Transverse colon (tissue), 4 donors: ENCODE data around the gene NUDT11.

Source experiments
- CTCF ChIP-seq, 5 experiments: fragments of 200-600 bp in 3 of 5; fragments of 450-650 bp in 2 of 5; sonication (generic) in 3 of 5; IDR thresholded peaks; 1 replicate in 2 of 5; 2 replicates in 3 of 5; pipeline ENCODE4 v1.5.1; 2016 to 2017; ENCODE audit warnings: antibody characterized with exemption in 5 of 5, inconsistent platforms in 3 of 5, mild to moderate bottlenecking in 2 of 5, moderate library complexity in 1 of 5
- POLR2A ChIP-seq: fragments of 450-650 bp; IDR thresholded peaks from one replicate; pipeline ENCODE4 v1.6.1; 2016; ENCODE audit warnings: antibody characterized with exemption, mild to moderate bottlenecking, moderate library complexity
- POLR2AphosphoS5 ChIP-seq, 3 donors: sonication (generic); formaldehyde crosslinking; IDR thresholded peaks; one replicate each; pipeline ENCODE4 v1.6.1; 2016; ENCODE audit warnings: antibody characterized with exemption in 3 of 3

DNA sequence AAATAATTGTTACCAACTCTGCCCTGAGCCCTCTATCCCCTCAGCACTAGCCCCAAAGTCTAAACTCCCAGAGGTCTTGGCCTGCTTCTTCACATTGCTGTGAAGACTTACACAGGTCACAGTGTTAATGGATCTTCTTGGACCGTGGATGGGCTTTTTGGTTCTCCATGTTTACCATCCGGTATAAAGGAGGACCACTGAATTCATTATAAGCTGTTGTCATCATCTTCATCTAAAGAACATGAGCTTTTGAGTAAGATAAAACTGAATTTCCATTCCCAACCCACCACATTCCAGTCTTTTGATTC, 8.5 kb downstream of the NUDT11 start:
- TF ChIP-seq POLR2A (no peak), CTCF (IDR thresholded peaks at IDR 0.05) (no peak), POLR2AphosphoS5 (IDR thresholded peaks at IDR 0.05) (no peak)
